ENCODE results near the gene RBFA.
A peak's percentile ranks its signal among the peaks of the same experiment; 100 is the strongest.
"Not testable (repeated sequence)": the region's sequence is repeated elsewhere in the genome, so short reads cannot be mapped to it uniquely, and the experiment has no call there.

The RBFA gene

DNA sequence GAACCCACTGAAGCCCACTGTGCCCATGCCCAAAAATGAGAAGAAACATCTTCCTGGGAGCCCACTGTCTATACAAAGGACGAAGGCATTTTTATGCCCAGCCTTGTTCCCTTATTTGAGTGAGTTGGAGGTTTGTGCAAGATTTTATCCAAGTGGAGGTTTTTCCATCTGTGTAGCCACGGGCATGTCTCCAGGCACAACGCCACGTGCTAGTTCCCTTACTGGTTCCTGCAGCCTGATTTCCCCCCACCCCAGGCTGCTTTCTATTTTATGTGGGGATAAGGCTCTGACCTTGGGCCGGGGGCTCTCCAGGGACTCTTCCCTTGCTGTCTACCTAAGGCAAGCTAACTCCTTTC, 23.7 kb upstream of the RBFA start:
- Mint-ChIP-seq H3K27me3 (no peaks in the 10 kb centered on the region), H3K4me1 (ENCODE audit: low read depth) (no peaks in the 10 kb centered on the region), H3K4me3 (no peak overlapping the region), H3K9me3 (peaks cover 29% of the 10 kb centered on the region), H3K27ac (no peak overlapping the region), H3K36me3 (ENCODE audit: low read depth) (peaks cover 19% of the 10 kb centered on the region)

DNA sequence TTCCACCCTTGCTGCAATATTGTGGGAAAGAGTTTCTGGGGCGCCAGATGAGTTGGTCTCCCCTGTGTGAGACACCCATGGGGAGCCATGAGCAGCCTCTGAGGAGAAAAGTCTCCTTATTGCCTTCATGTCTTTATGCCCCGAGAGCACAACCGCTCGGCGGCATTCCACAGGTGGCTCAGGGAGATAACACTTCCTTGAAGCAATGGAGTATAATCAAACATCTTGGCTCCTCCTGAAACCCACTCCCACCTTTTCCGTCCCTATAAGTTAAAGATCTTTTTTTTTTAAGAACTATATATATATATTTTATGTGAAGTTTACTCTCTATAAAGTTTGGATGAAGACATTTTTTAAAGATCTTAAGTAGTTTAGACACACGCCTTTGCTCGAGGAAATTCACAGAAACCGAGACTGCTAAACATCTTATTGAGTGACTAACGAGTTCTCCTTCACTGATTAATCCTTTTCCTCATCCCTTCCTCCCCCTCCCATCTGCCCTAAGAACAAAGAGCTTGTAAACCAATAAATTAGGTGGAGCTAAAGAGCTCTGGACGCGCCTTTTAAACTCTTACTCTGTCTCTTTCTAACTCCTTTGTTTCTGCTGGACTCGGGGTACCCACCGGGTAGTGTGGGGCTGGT, 22.6 kb upstream of the RBFA start:
- Mint-ChIP-seq H3K9me3 (peaks cover 29% of the 10 kb centered on the region), H3K36me3 (ENCODE audit: low read depth) (peaks cover 19% of the 10 kb centered on the region)
- H3K4me1 Mint-ChIP-seq (ENCODE audit: low read depth); H3K27me3 Mint-ChIP-seq; H3K27ac Mint-ChIP-seq; H3K4me3 Mint-ChIP-seq: not testable (repeated sequence)

DNA sequence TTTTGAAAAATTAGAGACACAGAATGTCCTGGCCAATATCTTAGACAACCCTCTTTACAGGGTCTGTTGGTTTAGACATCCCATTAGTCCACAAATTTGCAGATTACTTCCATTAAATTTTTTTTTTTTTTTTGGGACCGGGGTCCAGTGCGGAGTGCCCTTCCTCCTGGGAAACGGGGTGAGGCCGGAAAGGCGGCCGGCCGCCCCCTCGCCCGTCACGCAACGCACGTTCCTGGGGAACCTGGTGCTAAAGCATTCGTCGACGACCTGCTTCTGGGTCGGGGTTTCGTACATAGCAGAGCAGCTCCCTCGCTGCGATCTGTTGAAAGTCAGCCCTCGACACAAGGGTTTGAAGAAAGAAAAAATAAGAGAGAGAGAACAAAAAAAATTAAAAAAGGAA, 21.5 kb upstream of the RBFA start:
- Mint-ChIP-seq H3K27me3 (no peaks in the 10 kb centered on the region), H3K4me3 (no peak overlapping the region), H3K36me3 (ENCODE audit: low read depth) (peaks cover 16% of the 10 kb centered on the region), H3K27ac (no peak overlapping the region), H3K9me3 (peaks cover 29% of the 10 kb centered on the region), H3K4me1 (ENCODE audit: low read depth) (no peaks in the 10 kb centered on the region)

DNA sequence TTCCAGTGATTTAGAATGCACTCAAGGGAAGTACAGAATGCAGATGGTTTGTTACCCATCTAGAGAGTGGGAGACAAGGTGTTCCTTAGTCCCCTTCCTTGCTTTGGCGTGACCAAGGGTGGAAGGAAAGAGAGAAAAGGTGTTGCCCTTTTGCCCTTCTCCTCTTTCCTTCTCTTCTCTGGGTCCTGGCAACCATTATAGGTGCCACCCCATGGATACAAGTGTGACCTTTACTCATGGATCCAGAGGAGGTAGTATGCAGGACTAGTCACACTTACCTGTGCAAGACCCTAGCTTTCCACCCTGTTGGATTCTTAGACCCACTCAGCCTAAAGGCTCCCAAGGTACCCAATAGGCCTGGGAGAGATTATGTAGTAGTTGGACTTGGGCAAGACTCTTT, 11.6 kb upstream of the RBFA start:
- H3K36me3 Mint-ChIP-seq (ENCODE audit: low read depth) = peaks cover 68% of the 10 kb centered on the region
- H3K4me1 Mint-ChIP-seq (ENCODE audit: low read depth) = no peaks in the 10 kb centered on the region
- no peaks in the 10 kb centered on the region for H3K27me3 Mint-ChIP-seq
- no peak overlapping the region for H3K27ac Mint-ChIP-seq
- H3K4me3 Mint-ChIP-seq = no peak overlapping the region
- peaks cover 51% of the 10 kb centered on the region for H3K9me3 Mint-ChIP-seq

DNA sequence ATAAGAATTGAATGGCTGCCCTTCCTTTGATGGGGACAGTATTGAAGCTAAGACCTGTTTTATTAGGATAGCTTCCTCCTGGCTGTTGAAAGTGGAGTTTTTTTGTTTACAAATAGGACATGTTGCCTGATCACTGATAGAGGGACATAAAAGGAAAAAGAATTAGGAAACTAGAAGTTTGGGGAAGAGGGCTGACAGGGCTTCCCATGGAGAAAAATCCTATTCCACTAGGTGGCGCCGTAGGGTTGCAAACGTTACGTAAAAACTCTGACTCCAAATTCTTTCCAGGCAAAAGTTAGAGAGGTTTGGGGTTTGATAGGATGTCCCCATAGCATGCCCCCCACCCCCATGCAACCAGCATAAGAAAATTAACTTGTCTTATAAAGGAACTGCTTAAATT, 11.1 kb upstream of the RBFA start:
- H3K27me3 Mint-ChIP-seq = no peaks in the 10 kb centered on the region
- peaks cover 69% of the 10 kb centered on the region for H3K36me3 Mint-ChIP-seq (ENCODE audit: low read depth)
- no peaks in the 10 kb centered on the region for H3K4me1 Mint-ChIP-seq (ENCODE audit: low read depth)
- H3K9me3 Mint-ChIP-seq = peaks cover 47% of the 10 kb centered on the region
- no peak overlapping the region for H3K27ac Mint-ChIP-seq
- no peak overlapping the region for H3K4me3 Mint-ChIP-seq

DNA sequence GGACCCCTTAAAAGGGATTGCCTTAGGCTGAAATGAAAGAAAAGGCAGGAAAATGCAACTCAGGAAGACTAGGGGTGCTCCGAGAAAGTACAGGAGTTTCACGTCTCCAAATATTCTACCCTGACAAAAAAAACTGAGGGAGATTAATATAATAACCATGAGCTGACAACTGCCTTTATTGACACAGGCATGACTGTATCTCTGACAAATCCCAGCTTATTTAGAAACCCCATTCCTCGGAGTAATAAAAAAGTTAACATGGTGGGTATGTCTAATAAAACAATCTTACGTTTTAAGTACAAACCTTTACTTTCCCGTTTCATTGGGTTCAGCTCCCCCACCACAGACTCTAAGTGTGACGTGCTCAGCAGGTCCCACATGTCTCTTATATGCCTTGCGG, 7.9 kb upstream of the RBFA start:
- Mint-ChIP-seq H3K27me3 (no peaks in the 10 kb centered on the region), H3K9me3 (peaks cover 37% of the 10 kb centered on the region), H3K27ac (no peak overlapping the region), H3K4me3 (no peak overlapping the region), H3K36me3 (ENCODE audit: low read depth) (peaks cover 60% of the 10 kb centered on the region), H3K4me1 (ENCODE audit: low read depth) (no peaks in the 10 kb centered on the region)

DNA sequence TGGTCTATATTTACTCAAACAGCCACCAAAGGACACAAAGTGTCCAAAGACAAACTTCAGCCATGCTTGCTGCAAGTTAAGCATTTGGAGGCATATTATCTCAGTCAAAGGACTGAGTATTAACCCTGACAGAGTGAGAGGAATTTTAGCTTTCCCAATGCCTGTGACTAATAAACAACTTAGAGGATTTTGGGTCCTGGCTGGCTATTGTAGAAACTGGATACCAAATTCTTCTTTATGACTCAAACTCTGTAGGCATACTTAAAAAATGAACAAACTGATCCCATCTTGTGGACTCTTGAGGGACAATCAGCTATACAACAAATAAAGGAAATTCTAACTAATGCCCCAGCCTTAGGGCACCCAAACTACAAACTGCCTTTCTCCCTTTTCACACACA, 6.5 kb upstream of the RBFA start:
- peaks cover 32% of the 10 kb centered on the region for H3K9me3 Mint-ChIP-seq
- peaks cover 48% of the 10 kb centered on the region for H3K36me3 Mint-ChIP-seq (ENCODE audit: low read depth)
- not testable (repeated sequence) for H3K27me3 Mint-ChIP-seq; H3K27ac Mint-ChIP-seq; H3K4me1 Mint-ChIP-seq (ENCODE audit: low read depth); H3K4me3 Mint-ChIP-seq

DNA sequence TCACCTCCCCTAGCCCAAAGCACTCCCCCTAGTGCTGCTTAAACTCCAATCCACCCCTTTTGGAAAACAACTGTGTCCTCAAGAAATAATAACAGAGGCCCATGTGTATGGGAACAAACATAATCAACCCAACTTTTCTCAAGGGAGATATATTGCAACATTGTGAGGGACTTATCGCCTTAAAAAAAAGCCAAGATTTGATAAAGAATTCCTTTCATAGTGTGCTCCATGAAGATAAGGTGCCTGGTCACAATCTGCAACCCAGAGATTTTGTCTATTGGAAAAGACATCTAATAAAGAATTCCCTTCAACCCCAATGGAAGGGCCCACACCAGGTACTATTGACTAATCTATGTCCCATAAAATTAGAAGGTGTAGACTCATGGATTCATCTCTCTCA, 4.5 kb upstream of the RBFA start:
- H3K4me3 Mint-ChIP-seq = no peak overlapping the region
- H3K4me1 Mint-ChIP-seq (ENCODE audit: low read depth) = peaks cover 10% of the 10 kb centered on the region
- H3K27me3 Mint-ChIP-seq = no peaks in the 10 kb centered on the region
- peaks cover 34% of the 10 kb centered on the region for H3K36me3 Mint-ChIP-seq (ENCODE audit: low read depth)
- peaks cover 20% of the 10 kb centered on the region for H3K9me3 Mint-ChIP-seq
- H3K27ac Mint-ChIP-seq = no peak overlapping the region

DNA sequence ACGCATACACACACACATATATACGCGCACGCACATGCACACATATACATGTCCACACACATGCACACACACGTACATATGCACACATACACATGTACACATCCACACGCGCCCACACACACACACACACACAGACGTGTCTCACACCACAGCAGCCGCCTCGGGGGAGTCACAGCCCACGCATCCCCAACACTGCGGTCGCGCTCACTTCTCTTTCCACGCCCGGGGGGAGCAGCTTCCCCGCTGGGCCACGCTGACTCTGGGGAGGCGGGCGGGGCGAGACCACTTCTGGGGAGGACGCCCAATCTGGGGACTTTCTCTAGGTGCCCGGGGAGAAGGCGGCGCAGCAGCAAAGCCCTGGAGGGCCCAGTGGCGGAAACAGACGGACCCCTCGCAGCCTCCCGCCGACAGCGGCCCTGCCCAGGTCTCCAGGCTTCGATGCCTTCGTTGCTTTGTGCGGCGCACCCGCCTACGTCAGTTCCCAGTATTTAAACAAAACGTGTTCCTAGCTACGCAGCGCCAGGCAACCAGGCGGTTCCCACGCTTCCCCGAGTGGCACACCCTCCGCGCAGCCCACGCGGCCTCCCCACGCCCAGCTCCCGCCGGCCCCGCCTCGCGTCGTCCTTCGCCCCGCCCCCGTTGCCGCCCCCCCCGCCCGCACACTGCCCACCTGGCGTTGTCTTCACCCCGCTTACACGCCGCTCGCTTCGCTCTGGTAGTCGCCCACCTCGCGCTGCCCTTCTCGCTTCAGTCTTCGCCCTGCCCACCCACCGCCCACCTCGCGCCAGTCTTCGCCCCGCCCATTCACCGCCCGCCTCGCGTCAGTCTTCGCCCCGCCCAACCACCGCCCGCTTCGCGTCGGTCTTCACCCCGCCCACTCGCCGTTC, 810 bp upstream of the RBFA start:
- Mint-ChIP-seq H3K4me1 (ENCODE audit: low read depth) (peaks cover 29% of the 10 kb centered on the region), H3K27me3 (no peaks in the 10 kb centered on the region), H3K36me3 (ENCODE audit: low read depth) (peaks cover 19% of the 10 kb centered on the region), H3K27ac (peak overlapping the region; percentile 90), H3K9me3 (no peaks in the 10 kb centered on the region), H3K4me3 (peak overlapping the region; percentile 93)

DNA sequence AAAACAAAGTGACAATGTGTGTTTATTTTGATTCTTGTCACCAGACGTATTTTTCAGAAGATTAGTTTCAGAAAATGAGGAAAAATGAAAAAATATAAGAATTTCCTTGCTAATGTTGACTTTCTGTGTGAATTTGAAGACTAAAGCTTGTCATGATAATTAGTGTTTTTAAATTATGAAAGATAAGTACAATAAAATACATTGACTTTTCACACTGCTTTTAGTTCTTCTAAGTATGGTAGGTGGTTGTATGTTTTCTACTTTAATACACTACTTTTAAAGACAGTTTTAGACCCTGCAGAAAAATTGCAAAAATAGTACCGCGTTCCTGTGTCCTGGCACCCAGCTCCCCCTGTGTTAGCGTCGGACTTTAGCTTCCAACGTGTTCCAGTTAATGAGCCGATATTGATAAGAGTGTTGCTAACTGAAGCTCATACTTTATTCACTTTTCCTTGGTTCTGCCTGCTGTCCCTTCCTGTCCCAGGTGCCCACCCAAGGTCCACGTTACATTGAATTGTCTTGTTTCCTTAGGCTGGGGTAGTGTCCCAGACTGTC, 695 bp downstream of the RBFA start:
- no peaks in the 10 kb centered on the region for H3K27me3 Mint-ChIP-seq
- H3K4me3 Mint-ChIP-seq = peak overlapping the region; percentile 93
- H3K27ac Mint-ChIP-seq = peak overlapping the region; percentile 90
- no peaks in the 10 kb centered on the region for H3K9me3 Mint-ChIP-seq
- peaks cover 29% of the 10 kb centered on the region for H3K4me1 Mint-ChIP-seq (ENCODE audit: low read depth)
- peaks cover 33% of the 10 kb centered on the region for H3K36me3 Mint-ChIP-seq (ENCODE audit: low read depth)

DNA sequence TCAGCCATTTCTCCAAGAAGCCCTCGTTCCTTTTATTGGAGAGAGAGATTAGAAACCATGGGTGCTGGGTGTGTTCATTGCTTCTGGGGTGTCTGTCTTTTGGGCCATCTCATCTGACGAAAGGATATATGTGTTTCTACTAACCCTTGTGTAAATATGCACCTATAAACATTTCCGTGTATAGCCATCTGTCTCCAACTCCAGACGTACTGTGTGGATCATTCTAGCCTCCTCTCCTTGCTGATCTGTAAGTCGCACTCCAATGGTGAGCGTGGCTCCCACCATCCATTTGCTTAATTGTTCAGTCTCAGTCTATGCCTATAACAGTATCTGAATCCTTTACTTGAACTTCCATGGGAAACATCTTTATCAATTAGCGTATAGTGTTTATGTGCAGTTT, 1.8 kb downstream of the RBFA start:
- Mint-ChIP-seq H3K27ac (no peak overlapping the region), H3K9me3 (no peaks in the 10 kb centered on the region), H3K27me3 (no peaks in the 10 kb centered on the region), H3K4me1 (ENCODE audit: low read depth) (peaks cover 29% of the 10 kb centered on the region), H3K4me3 (peak overlapping the region; percentile 93), H3K36me3 (ENCODE audit: low read depth) (peaks cover 42% of the 10 kb centered on the region)

DNA sequence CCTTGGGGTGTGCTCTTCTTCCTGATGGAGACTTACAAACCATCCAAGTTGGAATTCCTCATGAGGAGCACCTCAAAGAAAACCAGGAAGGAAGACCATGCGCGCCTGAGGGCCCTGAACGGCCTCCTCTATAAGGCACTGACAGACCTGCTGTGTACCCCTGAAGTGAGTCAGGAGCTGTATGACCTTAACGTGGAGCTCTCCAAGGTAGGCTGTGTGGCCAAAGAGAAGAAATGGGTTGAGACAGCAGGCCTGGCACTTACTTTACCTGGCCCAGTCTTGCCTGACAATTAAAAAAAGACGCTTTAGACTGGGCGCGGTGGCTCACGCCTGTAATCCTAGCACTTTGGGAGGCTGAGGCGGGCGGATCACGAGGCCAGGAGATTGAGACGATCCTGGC, 3.1 kb downstream of the RBFA start:
- H3K27me3 Mint-ChIP-seq = no peaks in the 10 kb centered on the region
- no peak overlapping the region for H3K4me3 Mint-ChIP-seq
- H3K27ac Mint-ChIP-seq = no peak overlapping the region
- peaks cover 29% of the 10 kb centered on the region for H3K4me1 Mint-ChIP-seq (ENCODE audit: low read depth)
- peaks cover 52% of the 10 kb centered on the region for H3K36me3 Mint-ChIP-seq (ENCODE audit: low read depth)
- H3K9me3 Mint-ChIP-seq = no peaks in the 10 kb centered on the region

DNA sequence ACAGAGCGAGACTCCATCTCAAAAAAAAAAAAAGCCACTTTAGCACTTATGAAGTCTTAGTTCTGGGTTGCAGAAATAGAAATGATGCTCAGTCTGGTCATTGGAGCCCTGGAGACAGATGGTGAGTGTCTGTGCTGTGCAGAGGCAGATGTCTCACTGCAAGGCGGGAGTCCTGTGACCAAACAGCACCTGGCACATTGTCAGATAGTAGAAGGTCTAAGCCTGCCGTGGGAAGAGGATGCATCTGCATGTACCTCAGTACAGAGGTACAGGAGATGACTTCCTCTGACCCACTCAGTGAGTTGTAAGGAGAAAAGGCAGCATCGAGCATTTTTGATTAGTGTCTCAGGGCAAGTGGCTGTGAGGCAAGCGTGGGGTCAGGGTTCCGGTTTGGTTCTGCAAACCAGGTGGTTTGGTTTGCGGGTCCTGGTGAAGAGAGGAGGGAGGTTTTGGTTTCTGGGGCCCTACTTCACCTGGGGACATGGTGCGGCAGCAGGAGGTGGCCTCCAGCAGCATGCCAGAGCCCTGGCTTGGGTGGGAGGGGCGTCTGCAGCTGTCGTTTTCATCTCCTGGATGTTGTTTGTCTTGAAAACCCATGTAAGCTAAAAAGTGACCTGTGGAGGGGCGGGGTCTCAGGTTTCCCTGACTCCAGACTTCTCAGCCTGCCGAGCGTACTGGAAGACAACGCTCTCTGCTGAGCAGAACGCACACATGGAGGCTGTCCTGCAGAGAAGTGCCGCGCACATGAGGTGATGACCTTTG, 3.8 kb downstream of the RBFA start:
- H3K4me3 Mint-ChIP-seq = no peak overlapping the region
- H3K9me3 Mint-ChIP-seq = no peaks in the 10 kb centered on the region
- peaks cover 25% of the 10 kb centered on the region for H3K4me1 Mint-ChIP-seq (ENCODE audit: low read depth)
- H3K27me3 Mint-ChIP-seq = no peaks in the 10 kb centered on the region
- H3K36me3 Mint-ChIP-seq (ENCODE audit: low read depth) = peaks cover 53% of the 10 kb centered on the region
- H3K27ac Mint-ChIP-seq = no peak overlapping the region

DNA sequence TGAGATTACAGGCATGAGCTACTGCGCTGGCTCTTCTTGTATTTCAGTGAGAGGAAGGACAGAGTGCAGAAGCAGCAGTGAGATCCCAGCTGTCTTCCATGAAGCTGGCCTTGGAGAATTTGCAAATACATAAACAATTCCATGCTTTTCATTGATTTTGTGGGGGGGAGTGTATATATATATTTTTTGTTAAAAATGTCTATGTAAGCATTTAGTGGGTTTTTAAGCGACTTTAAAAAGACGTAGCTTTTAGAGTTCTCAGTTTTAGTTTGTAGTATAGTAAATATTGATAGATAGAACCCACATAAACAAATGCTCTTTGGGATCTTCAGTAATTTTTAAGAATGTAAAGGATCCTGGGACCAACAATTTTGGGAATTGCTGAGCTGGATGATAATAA, 6.3 kb downstream of the RBFA start:
- Mint-ChIP-seq H3K36me3 (ENCODE audit: low read depth) (peaks cover 67% of the 10 kb centered on the region), H3K9me3 (no peaks in the 10 kb centered on the region), H3K27me3 (no peaks in the 10 kb centered on the region), H3K4me3 (no peak overlapping the region), H3K4me1 (ENCODE audit: low read depth) (peaks cover 11% of the 10 kb centered on the region), H3K27ac (no peak overlapping the region)

DNA sequence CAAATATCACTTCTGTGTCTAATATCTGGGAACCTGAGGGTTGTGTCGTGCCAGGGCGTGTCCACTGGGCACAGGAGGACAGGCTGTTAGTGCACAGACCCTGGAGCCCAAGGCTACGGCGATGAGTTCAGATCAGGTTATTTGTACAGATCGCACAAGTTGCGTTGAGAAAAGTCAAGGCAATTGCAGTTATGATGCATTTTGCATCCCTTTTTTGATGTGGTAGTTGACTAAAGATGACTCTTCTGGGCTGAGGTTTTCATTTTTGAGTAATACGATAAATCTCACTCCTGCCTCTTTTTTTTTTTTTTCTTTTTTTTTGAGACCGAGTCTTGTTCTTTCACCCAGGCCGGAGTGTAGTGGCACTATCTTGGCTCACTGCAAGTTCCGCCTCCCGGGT, 7.2 kb downstream of the RBFA start:
- Mint-ChIP-seq H3K9me3 (no peaks in the 10 kb centered on the region), H3K4me3 (no peak overlapping the region), H3K4me1 (ENCODE audit: low read depth) (peaks cover 2% of the 10 kb centered on the region), H3K27ac (no peak overlapping the region), H3K27me3 (no peaks in the 10 kb centered on the region), H3K36me3 (ENCODE audit: low read depth) (peaks cover 74% of the 10 kb centered on the region)

Data from stimulated activated naive CD8-positive, alpha-beta T cell treated with anti-CD3 and anti-CD28 coated beads, Interleukin-15, Interleukin-2, amounts not matched to agents 100 ng/mL and 50 ng/mL, for 24 hours (primary cell).